GM21737 (cell line): ENCODE data around the gene MYO9A.
"Not testable (repeated sequence)": the region's sequence is repeated elsewhere in the genome, so short reads cannot be mapped to it uniquely, and the experiment has no call there.

Experiments used
- ATAC-seq: cut with Tn5 transposase; IDR thresholded peaks from one replicate; pipeline ENCODE4 v1.9.1; 2021; ENCODE audit warnings: mild to moderate bottlenecking, moderate library complexity; ENCODE audit not compliant: unreplicated experiment

Gene MYO9A

GRCh38 chr15:72044956-72045355 is 73.0 kb downstream of the MYO9A start:
- ATAC-seq: no peak

- ATAC-seq: no peak
These were observed 75.1 kb downstream of the MYO9A start for GRCh38 chr15:72042865-72043264.

GRCh38 chr15:72042054-72042453 is 75.9 kb downstream of the MYO9A start:
- ATAC-seq: no peak

- ATAC-seq: no peak
These were observed 80.6 kb downstream of the MYO9A start for GRCh38 chr15:72037321-72037720.

GRCh38 chr15:72034859-72035650 is 82.9 kb downstream of the MYO9A start:
- ATAC-seq: no peak

GRCh38 chr15:72034351-72034750 is 83.6 kb downstream of the MYO9A start:
- no peak for ATAC-seq

GRCh38 chr15:72033711-72034110 is 84.2 kb downstream of the MYO9A start:
- no peak for ATAC-seq

GRCh38 chr15:72033285-72033684 is 84.7 kb downstream of the MYO9A start:
- ATAC-seq: no peak

- ATAC-seq: no peak
These were observed 96.3 kb downstream of the MYO9A start for GRCh38 chr15:72021604-72022003.

GRCh38 chr15:72020799-72021198 is 97.2 kb downstream of the MYO9A start:
- ATAC-seq: no peak

GRCh38 chr15:72014555-72014954 is 103.4 kb downstream of the MYO9A start:
- ATAC-seq: not testable (repeated sequence)

GRCh38 chr15:72013703-72014102 is 104.2 kb downstream of the MYO9A start:
- no peak for ATAC-seq

- no peak for ATAC-seq
These were observed 106.5 kb downstream of the MYO9A start for GRCh38 chr15:72011302-72011942.

GRCh38 chr15:72009222-72009621 is 108.7 kb downstream of the MYO9A start:
- ATAC-seq: no peak

- no peak for ATAC-seq
These were observed 111.6 kb downstream of the MYO9A start for GRCh38 chr15:72006382-72006781.

- ATAC-seq: no peak
These were observed 112.5 kb downstream of the MYO9A start for GRCh38 chr15:72005483-72005882.

GRCh38 chr15:71999807-72000206 is 118.1 kb downstream of the MYO9A start:
- no peak for ATAC-seq

- ATAC-seq: not testable (repeated sequence)
These were observed 119.2 kb downstream of the MYO9A start for GRCh38 chr15:71998717-71999116.

GRCh38 chr15:71997691-71998090 is 120.3 kb downstream of the MYO9A start:
- ATAC-seq: no peak

- ATAC-seq: no peak
These were observed 142.2 kb downstream of the MYO9A start for GRCh38 chr15:71975816-71976150.

- no peak for ATAC-seq
These were observed 143.7 kb downstream of the MYO9A start for GRCh38 chr15:71974211-71974610.

- ATAC-seq: no peak
These were observed 144.6 kb downstream of the MYO9A start for GRCh38 chr15:71973366-71973765.

- no peak for ATAC-seq
These were observed 146.0 kb downstream of the MYO9A start for GRCh38 chr15:71971905-71972304.
